Ureter (tissue), 1 donor: ENCODE results near the gene TP53TG5. TPM values are rescaled to one million over a fixed set of nuclear protein-coding genes. Genes with fewer than 3 reads are reported as not detected.

Experiments
- DNase-seq: peaks from one replicate; pipeline ENCODE4 v3.0.0-alpha.2; 2020; ENCODE audit warnings: low spot score
- total RNA-seq: library from RNA; stranded (reverse); gene quantifications from one replicate; pipeline ENCODE4 v1.2.4, GENCODE V29; 2023
- donor health status: DM: yes; HTN: yes; CAD: no.

The TP53TG5 gene
- total RNA-seq, 1 donor from 2014 or later = 1.2 TPM

DNA sequence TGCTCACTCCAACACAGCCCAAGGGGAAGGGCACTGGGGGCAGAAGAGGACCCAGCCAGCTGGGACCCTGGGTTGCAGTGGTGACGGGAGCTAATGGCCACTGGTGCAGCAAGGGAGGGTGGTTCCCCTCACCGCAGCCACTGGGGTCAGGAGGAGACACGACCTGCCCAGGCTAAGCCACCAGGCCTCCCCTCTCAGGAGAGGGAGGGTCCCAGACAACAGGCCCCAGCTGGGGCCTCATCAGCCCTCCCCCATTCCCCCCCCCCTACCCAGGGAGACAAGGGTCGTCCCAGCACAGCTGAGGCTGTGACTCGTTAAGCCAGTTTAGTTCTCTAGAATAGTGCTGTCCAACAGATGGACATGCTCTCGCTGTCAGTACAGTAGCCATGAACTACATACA, 52.8 kb downstream of the TP53TG5 start:
- DNase-seq = no peak

GRCh38 chr20:45323731-45324130, 54.4 kb downstream of the TP53TG5 start:
- DNase-seq = no peak

- no peak for DNase-seq
These were observed 55.2 kb downstream of the TP53TG5 start for GRCh38 chr20:45322952-45323383.

Other genes with a start within 250 kb of the TP53TG5 start
- 1.7 TPM for gene PI3, start 203.4 kb downstream of the TP53TG5 start, total RNA-seq
- not detected for gene SEMG1, start 171.3 kb downstream of the TP53TG5 start, total RNA-seq
- not detected for gene SEMG2, start 157.0 kb downstream of the TP53TG5 start, total RNA-seq
- 301 TPM for gene SLPI, start 123.8 kb downstream of the TP53TG5 start, total RNA-seq
- gene RBPJL, start 71.5 kb downstream of the TP53TG5 start, total RNA-seq = not detected
- not detected for gene MATN4, start 70.0 kb downstream of the TP53TG5 start, total RNA-seq
- 215 TPM for gene SDC4, start 29.9 kb downstream of the TP53TG5 start, total RNA-seq
- 28.8 TPM for gene SYS1, start 15.2 kb downstream of the TP53TG5 start, total RNA-seq
- gene DBNDD2, start 30.0 kb upstream of the TP53TG5 start, total RNA-seq = 63.0 TPM
- gene PIGT, start 37.8 kb upstream of the TP53TG5 start, total RNA-seq = 94.3 TPM
- gene WFDC2, start 91.4 kb upstream of the TP53TG5 start, total RNA-seq = 244 TPM
- not detected for gene SPINT3, start 137.3 kb upstream of the TP53TG5 start, total RNA-seq
- not detected for gene WFDC6, start 161.2 kb upstream of the TP53TG5 start, total RNA-seq
- gene EPPIN, start 169.1 kb upstream of the TP53TG5 start, total RNA-seq = not detected
- not detected for gene WFDC8, start 201.0 kb upstream of the TP53TG5 start, total RNA-seq